HFFc6 (cell line): ENCODE data around the gene KIF12. TPM values are rescaled to one million over a fixed set of nuclear protein-coding genes. Genes with fewer than 3 reads are reported as not detected.

Experiments
- DNase-seq: peaks from one replicate; pipeline ENCODE4 v3.0.0-alpha.2; 2018
- H3K27ac Mint-ChIP-seq: 2 replicates; pipeline ENCODE4 v1.8.0; 2020; ENCODE audit warnings: mild to moderate bottlenecking, mixed read lengths
- H3K27me3 Mint-ChIP-seq: 2 replicates; pipeline ENCODE4 v1.8.0; 2021; ENCODE audit warnings: mild to moderate bottlenecking, moderate library complexity, mixed read lengths; ENCODE audit not compliant: insufficient read depth
- H3K36me3 Mint-ChIP-seq: 2 replicates; pipeline ENCODE4 v1.8.0; 2021; ENCODE audit warnings: low read depth, mixed read lengths
- H3K4me1 Mint-ChIP-seq: 2 replicates; pipeline ENCODE4 v1.8.0; 2020; ENCODE audit warnings: low read depth, mixed read lengths
- H3K4me3 Mint-ChIP-seq: 2 replicates; pipeline ENCODE4 v1.8.0; 2020; ENCODE audit warnings: mild to moderate bottlenecking, moderate library complexity, mixed read lengths
- H3K9me3 Mint-ChIP-seq: 2 replicates; pipeline ENCODE4 v1.8.0; 2020; ENCODE audit warnings: mild to moderate bottlenecking, mixed read lengths
- total RNA-seq, 6 experiments: library from RNA; stranded (reverse); fragmentation: NEBNext Ultra II Directional; extraction: Animal tissue kit (Norgen Biotek cat#: 25700); gene quantifications; 2 replicates in 1 of 6; 3 replicates in 5 of 6; pipeline ENCODE4 v1.2.3, GENCODE V29; 2021
- TF ChIP-seq, protein P1 (sequence below): fragments of 200-600 bp; sonication (generic); IDR thresholded peaks from 2 replicates; pipeline ENCODE4 v1.5.0; 2021; ENCODE audit warnings: antibody characterized with exemption, mild to moderate bottlenecking

The KIF12 gene
- total RNA-seq, 6 experiments from 2014 or later: not detected

- Mint-ChIP-seq H3K4me3 (no peak overlapping the region), H3K9me3 (peaks cover 17% of the 10 kb centered on the region), H3K27ac (no peak overlapping the region), H3K27me3 (peaks cover 29% of the 10 kb centered on the region), H3K4me1 (no peaks in the 10 kb centered on the region), H3K36me3 (peaks cover 11% of the 10 kb centered on the region)
- TF ChIP-seq, protein P1, sequence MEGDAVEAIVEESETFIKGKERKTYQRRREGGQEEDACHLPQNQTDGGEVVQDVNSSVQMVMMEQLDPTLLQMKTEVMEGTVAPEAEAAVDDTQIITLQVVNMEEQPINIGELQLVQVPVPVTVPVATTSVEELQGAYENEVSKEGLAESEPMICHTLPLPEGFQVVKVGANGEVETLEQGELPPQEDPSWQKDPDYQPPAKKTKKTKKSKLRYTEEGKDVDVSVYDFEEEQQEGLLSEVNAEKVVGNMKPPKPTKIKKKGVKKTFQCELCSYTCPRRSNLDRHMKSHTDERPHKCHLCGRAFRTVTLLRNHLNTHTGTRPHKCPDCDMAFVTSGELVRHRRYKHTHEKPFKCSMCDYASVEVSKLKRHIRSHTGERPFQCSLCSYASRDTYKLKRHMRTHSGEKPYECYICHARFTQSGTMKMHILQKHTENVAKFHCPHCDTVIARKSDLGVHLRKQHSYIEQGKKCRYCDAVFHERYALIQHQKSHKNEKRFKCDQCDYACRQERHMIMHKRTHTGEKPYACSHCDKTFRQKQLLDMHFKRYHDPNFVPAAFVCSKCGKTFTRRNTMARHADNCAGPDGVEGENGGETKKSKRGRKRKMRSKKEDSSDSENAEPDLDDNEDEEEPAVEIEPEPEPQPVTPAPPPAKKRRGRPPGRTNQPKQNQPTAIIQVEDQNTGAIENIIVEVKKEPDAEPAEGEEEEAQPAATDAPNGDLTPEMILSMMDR: no peak
- no peak for DNase-seq
These were observed 814 bp downstream of the KIF12 start for GRCh38 chr9:114098021-114098935.

- TF ChIP-seq, protein P1: no peak
- no peak overlapping the region for H3K27ac Mint-ChIP-seq
- DNase-seq: no peak
- H3K36me3 Mint-ChIP-seq: peaks cover 8% of the 10 kb centered on the region
- H3K4me1 Mint-ChIP-seq: no peaks in the 10 kb centered on the region
- H3K9me3 Mint-ChIP-seq: peaks cover 11% of the 10 kb centered on the region
- no peak overlapping the region for H3K4me3 Mint-ChIP-seq
- H3K27me3 Mint-ChIP-seq: peaks cover 31% of the 10 kb centered on the region
These were observed 1.5 kb downstream of the KIF12 start for GRCh38 chr9:114097613-114098020.

- TF ChIP-seq, protein P1: no peak
- DNase-seq: no peak
- Mint-ChIP-seq H3K27me3 (peaks cover 29% of the 10 kb centered on the region), H3K4me3 (no peak overlapping the region), H3K27ac (no peak overlapping the region), H3K4me1 (no peaks in the 10 kb centered on the region), H3K36me3 (peaks cover 5% of the 10 kb centered on the region; the same call in 1 of the 2 replicates), H3K9me3 (peaks cover 6% of the 10 kb centered on the region)
These were observed 2.1 kb downstream of the KIF12 start for GRCh38 chr9:114096866-114097612.

- H3K4me3 Mint-ChIP-seq: no peak overlapping the region
- no peaks in the 10 kb centered on the region for H3K9me3 Mint-ChIP-seq
- no peak for DNase-seq
- H3K27me3 Mint-ChIP-seq: peaks cover 29% of the 10 kb centered on the region
- H3K4me1 Mint-ChIP-seq: no peaks in the 10 kb centered on the region
- H3K27ac Mint-ChIP-seq: no peak overlapping the region
- H3K36me3 Mint-ChIP-seq: no peaks in the 10 kb centered on the region
- TF ChIP-seq, protein P1: peak; percentile 30; the same call in 1 of the 2 replicates
These were observed 3.0 kb downstream of the KIF12 start for GRCh38 chr9:114096041-114096511.

GRCh38 chr9:114094971-114095370 is 4.1 kb downstream of the KIF12 start:
- Mint-ChIP-seq H3K27me3 (peaks cover 31% of the 10 kb centered on the region), H3K36me3 (no peaks in the 10 kb centered on the region), H3K4me1 (no peaks in the 10 kb centered on the region), H3K4me3 (no peak overlapping the region), H3K9me3 (no peaks in the 10 kb centered on the region), H3K27ac (no peak overlapping the region)
- no peak for DNase-seq
- TF ChIP-seq, protein P1: no peak
